ENCODE measurements around the gene LAMTOR5.
"Not testable (repeated sequence)": the region's sequence is repeated elsewhere in the genome, so short reads cannot be mapped to it uniquely, and the experiment has no call there.

Gene LAMTOR5

GRCh38 chr1:110407260-110408210 lies at the start of gene LAMTOR5:
TSS of gene LAMTOR5 (minus strand) at chr1:110407694. CDS start at chr1:110407620, 74 bp downstream.
- peak; percentile 88 for DNase-seq (ENCODE audit: low spot score)

GRCh38 chr1:110457206-110457605 lies 49.7 kb upstream of the LAMTOR5 start:
- DNase-seq (ENCODE audit: low spot score), result no peak

- DNase-seq (ENCODE audit: low spot score), result no peak
Measured at GRCh38 chr1:110455151-110455550, 47.7 kb upstream of the LAMTOR5 start.

GRCh38 chr1:110454328-110454727 lies 46.8 kb upstream of the LAMTOR5 start:
- no peak for DNase-seq (ENCODE audit: low spot score)

GRCh38 chr1:110453829-110454228 lies 46.3 kb upstream of the LAMTOR5 start:
- DNase-seq (ENCODE audit: low spot score), result no peak

- DNase-seq (ENCODE audit: low spot score), result no peak
Measured at GRCh38 chr1:110452330-110452729, 44.8 kb upstream of the LAMTOR5 start.

- no peak for DNase-seq (ENCODE audit: low spot score)
Measured at GRCh38 chr1:110450929-110451328, 43.4 kb upstream of the LAMTOR5 start, which contains the start of gene PROK1. TSS of gene PROK1 (plus strand) at chr1:110451149. CDS start at chr1:110451217, 68 bp downstream.

- no peak for DNase-seq (ENCODE audit: low spot score)
Measured at GRCh38 chr1:110449661-110450651, 42.5 kb upstream of the LAMTOR5 start.

- no peak for DNase-seq (ENCODE audit: low spot score)
Measured at GRCh38 chr1:110444561-110444960, 37.1 kb upstream of the LAMTOR5 start.

- DNase-seq (ENCODE audit: low spot score), result no peak
Measured at GRCh38 chr1:110443451-110443850, 36.0 kb upstream of the LAMTOR5 start.

- DNase-seq (ENCODE audit: low spot score), result no peak
Measured at GRCh38 chr1:110441888-110442287, 34.4 kb upstream of the LAMTOR5 start.

GRCh38 chr1:110440877-110441276 lies 33.4 kb upstream of the LAMTOR5 start:
- DNase-seq (ENCODE audit: low spot score), result no peak

GRCh38 chr1:110439873-110440272 lies 32.4 kb upstream of the LAMTOR5 start:
- not testable (repeated sequence) for DNase-seq (ENCODE audit: low spot score)

- no peak for DNase-seq (ENCODE audit: low spot score)
Measured at GRCh38 chr1:110438893-110439292, 31.4 kb upstream of the LAMTOR5 start.

- DNase-seq (ENCODE audit: low spot score), result not testable (repeated sequence)
Measured at GRCh38 chr1:110437645-110438299, 30.3 kb upstream of the LAMTOR5 start.

GRCh38 chr1:110436635-110437034 lies 29.1 kb upstream of the LAMTOR5 start:
- DNase-seq (ENCODE audit: low spot score), result no peak

GRCh38 chr1:110434946-110435345 lies 27.5 kb upstream of the LAMTOR5 start:
- DNase-seq (ENCODE audit: low spot score), result no peak

GRCh38 chr1:110433803-110434202 lies 26.3 kb upstream of the LAMTOR5 start:
- DNase-seq (ENCODE audit: low spot score), result no peak

GRCh38 chr1:110433213-110433612 lies 25.7 kb upstream of the LAMTOR5 start:
- DNase-seq (ENCODE audit: low spot score), result no peak

- no peak for DNase-seq (ENCODE audit: low spot score)
Measured at GRCh38 chr1:110430901-110431300, 23.4 kb upstream of the LAMTOR5 start.

- DNase-seq (ENCODE audit: low spot score), result no peak
Measured at GRCh38 chr1:110430366-110430765, 22.9 kb upstream of the LAMTOR5 start.

- no peak for DNase-seq (ENCODE audit: low spot score)
Measured at GRCh38 chr1:110428946-110429345, 21.5 kb upstream of the LAMTOR5 start.
